ENCODE data around the gene MEN1. TPM values are rescaled to one million over a fixed set of nuclear protein-coding genes. Genes with fewer than 3 reads are reported as not detected.

Gene MEN1
- polyA plus RNA-seq, 3 donors: 9.4 to 26.2 (median 10.0) TPM

DNA sequence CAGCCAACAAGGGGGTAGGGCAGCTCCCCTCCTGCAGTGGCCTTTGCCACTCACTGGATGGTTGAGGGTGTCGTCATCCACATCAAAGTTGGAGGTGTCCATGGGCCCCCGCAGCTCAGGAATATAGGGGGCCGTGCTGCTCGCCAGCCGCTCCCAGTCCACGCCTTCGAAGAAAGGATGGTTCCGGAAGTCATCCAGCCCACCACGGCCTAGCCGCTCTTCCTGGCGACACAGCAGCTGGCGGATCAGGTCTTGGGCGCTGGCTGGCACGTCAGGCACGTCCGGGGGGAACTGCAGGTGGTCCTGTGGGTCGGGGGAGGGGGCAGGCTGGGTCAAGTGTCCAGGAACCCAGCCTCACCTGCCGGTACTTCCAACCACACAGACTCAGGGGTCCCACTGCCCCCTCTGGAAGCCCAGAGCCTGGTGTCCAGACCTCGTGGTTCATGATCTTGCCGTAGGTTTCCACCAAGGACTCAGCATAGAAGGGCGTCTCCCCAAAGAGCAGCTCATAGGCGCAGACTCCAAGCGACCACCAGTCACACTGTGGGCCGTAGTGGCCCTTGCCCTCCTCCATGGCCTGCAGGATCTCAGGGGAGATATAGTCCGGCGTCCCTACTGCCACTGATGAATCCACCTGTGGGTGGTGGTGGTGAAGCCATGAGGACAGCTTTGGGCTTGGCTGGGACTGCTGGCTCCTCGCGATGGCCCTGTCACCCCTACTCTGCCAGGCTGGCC lies 28.4 kb upstream of the MEN1 start:
- H3K36me3 ChIP-seq (replicated peaks in 1 of 2; ENCODE audit: control insufficient read depth in 1 of 2, insufficient read depth in 2 of 2, low read length in 2 of 2): no peaks in the 10 kb centered on the region
- H3K9ac ChIP-seq (ENCODE audit: insufficient read depth, low read length, poor library complexity, severe bottlenecking): no peak overlapping the region
- no peak overlapping the region for H3K4me3 Mint-ChIP-seq
- peaks cover 0 to under 1% of the 10 kb centered on the region in 2 donors for H3K4me1 ChIP-seq (ENCODE audit: control insufficient read depth in 1 of 2, insufficient read depth in 2 of 2, low read length in 2 of 2)
- no peaks in the 10 kb centered on the region for H3K79me2 ChIP-seq (ENCODE audit: insufficient read depth, low read length)
- H3K4me1 Mint-ChIP-seq: peaks cover 2% of the 10 kb centered on the region
- WGBS (ENCODE audit: insufficient coverage): 97% methylated on average over 24 of the region's 28 CpGs
- H3K9me3 ChIP-seq (replicated peaks in 1 of 2; ENCODE audit: control insufficient read depth in 1 of 2, insufficient read depth in 1 of 2, low read length in 2 of 2): no peaks in the 10 kb centered on the region
- H3K27me3 Mint-ChIP-seq (ENCODE audit: low read depth in 3 of 3): peaks cover 6 to 8% (median 7%) of the 10 kb centered on the region in 3 donors
- H3K27ac Mint-ChIP-seq: no peak overlapping the region
- H3K4me2 ChIP-seq (replicated peaks; ENCODE audit: extremely low read depth, low read length, poor library complexity, severe bottlenecking): no peak overlapping the region
- H3K36me3 Mint-ChIP-seq: no peaks in the 10 kb centered on the region
- H3K4me3 ChIP-seq (replicated peaks in 1 of 3; ENCODE audit: low read depth in 2 of 3, low read length in 3 of 3): no peak overlapping the region
- no peak for DNase-seq
- TF ChIP-seq CTCF (IDR thresholded peaks at IDR 0.05): no peak
- intact Hi-C loops (cut with micrococcal nuclease): no loop called here
- no peaks in the 10 kb centered on the region for H4K20me1 ChIP-seq (ENCODE audit: insufficient read depth, low read length)
- H3K9me3 Mint-ChIP-seq: no peaks in the 10 kb centered on the region
- H3K27ac ChIP-seq (ENCODE audit: low read depth in 1 of 2, low read length in 2 of 2): no peak overlapping the region
- no peak overlapping the region for H2AFZ ChIP-seq (ENCODE audit: insufficient read depth, low read depth, low read length, poor library complexity, severe bottlenecking)
- H3K27me3 ChIP-seq (ENCODE audit: control insufficient read depth in 2 of 2, insufficient read depth in 2 of 2, low read length in 2 of 2): peaks cover 0 to under 1% of the 10 kb centered on the region in 2 donors

DNA sequence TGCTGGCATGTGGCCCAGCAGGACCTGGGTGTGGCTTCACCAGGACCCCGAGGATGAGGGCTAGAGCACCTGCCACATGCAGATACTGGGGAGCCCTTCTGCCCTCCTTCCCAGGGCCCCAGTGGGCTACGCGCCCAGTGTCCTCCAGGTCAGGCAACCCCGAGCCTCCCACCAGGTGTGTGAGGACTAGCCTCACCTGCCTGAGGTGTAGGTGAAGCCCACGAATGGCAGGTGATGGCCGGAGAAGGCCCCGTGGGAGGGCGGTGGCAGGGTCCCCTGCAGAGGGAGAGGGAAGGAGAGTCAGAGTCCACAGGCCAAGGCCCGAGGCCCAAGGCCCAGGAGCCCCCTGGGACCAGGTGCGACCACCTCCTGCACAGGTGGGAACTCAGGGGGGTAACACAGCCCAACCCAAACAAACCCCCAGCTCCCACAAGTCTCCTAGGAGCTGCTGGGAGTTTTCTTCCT lies 27.6 kb upstream of the MEN1 start:
- intact Hi-C loops (cut with micrococcal nuclease): no loop called here
- Histone ChIP-seq H3K27ac (ENCODE audit: low read depth in 1 of 2, low read length in 2 of 2) (no peak overlapping the region), H3K9ac (ENCODE audit: insufficient read depth, low read length, poor library complexity, severe bottlenecking) (no peak overlapping the region), H3K27me3 (ENCODE audit: control insufficient read depth in 2 of 2, insufficient read depth in 2 of 2, low read length in 2 of 2) (no peaks in the 10 kb centered on the region), H3K4me1 (ENCODE audit: control insufficient read depth in 1 of 2, insufficient read depth in 2 of 2, low read length in 2 of 2) (no peaks in the 10 kb centered on the region), H3K36me3 (replicated peaks in 1 of 2; ENCODE audit: control insufficient read depth in 1 of 2, insufficient read depth in 2 of 2, low read length in 2 of 2) (no peaks in the 10 kb centered on the region), H3K9me3 (replicated peaks in 1 of 2; ENCODE audit: control insufficient read depth in 1 of 2, insufficient read depth in 1 of 2, low read length in 2 of 2) (no peaks in the 10 kb centered on the region), H3K4me3 (replicated peaks in 1 of 3; ENCODE audit: low read depth in 2 of 3, low read length in 3 of 3) (no peak overlapping the region), H4K20me1 (ENCODE audit: insufficient read depth, low read length) (no peaks in the 10 kb centered on the region), H3K79me2 (ENCODE audit: insufficient read depth, low read length) (no peaks in the 10 kb centered on the region), H3K4me2 (replicated peaks; ENCODE audit: extremely low read depth, low read length, poor library complexity, severe bottlenecking) (no peak overlapping the region), H2AFZ (ENCODE audit: insufficient read depth, low read depth, low read length, poor library complexity, severe bottlenecking) (no peak overlapping the region)
- DNase-seq: no peak
- WGBS (ENCODE audit: insufficient coverage): 96% methylated on average over 4 of the region's 10 CpGs
- no peak for TF ChIP-seq CTCF (IDR thresholded peaks at IDR 0.05)
- Mint-ChIP-seq H3K36me3 (no peaks in the 10 kb centered on the region), H3K4me3 (no peak overlapping the region), H3K27ac (no peak overlapping the region), H3K9me3 (no peaks in the 10 kb centered on the region), H3K27me3 (ENCODE audit: low read depth in 3 of 3) (peaks cover 0 to 4% (median 3%) of the 10 kb centered on the region in 3 donors), H3K4me1 (no peaks in the 10 kb centered on the region)
